DOHH2 (cell line): ENCODE data around the gene TEN1.

Experiments
- CTCF ChIP-seq: fragments of 200-600 bp; sonication (generic); IDR thresholded peaks from one replicate; pipeline ENCODE4 v1.5.1; 2014; ENCODE audit warnings: antibody characterized with exemption, mild to moderate bottlenecking, low read depth, low read length; ENCODE audit not compliant: poor library complexity, severe bottlenecking
- EZH2phosphoT487 ChIP-seq: fragments of 200-600 bp; sonication (generic); IDR thresholded peaks from 2 replicates; pipeline ENCODE4 v1.6.1; 2017; ENCODE audit warnings: borderline replicate concordance, mild to moderate bottlenecking, antibody characterized with exemption, low read length, moderate library complexity, mixed read lengths

- TF ChIP-seq CTCF, result no peak
- no peak for TF ChIP-seq EZH2phosphoT487
Measured at GRCh38 chr17:75970626-75971025, 8.4 kb upstream of the TEN1 start.
